Ascending aorta (tissue), 2 donors: Measurements from ENCODE around the gene SLC25A18. TPM values are rescaled to one million over a fixed set of nuclear protein-coding genes. Genes with fewer than 3 reads are reported as not detected.

Experiments used
- DNase-seq, 2 donors: peaks; one replicate each; pipeline ENCODE4 v3.0.0-alpha.2; 2019; ENCODE audit warnings: low spot score in 2 of 2
- H3K27ac ChIP-seq, 2 donors: fragments of 200-600 bp; sonication (generic); one replicate each; pipeline ENCODE4 v1.5.1; 2016 to 2017; ENCODE audit warnings: mild to moderate bottlenecking in 1 of 2
- H3K27me3 ChIP-seq: fragments of 200-600 bp; sonication (generic); one replicate; pipeline ENCODE4 v1.5.1; 2017
- H3K36me3 ChIP-seq, 2 donors: fragments of 200-600 bp; sonication (generic); one replicate each; pipeline ENCODE4 v1.5.1; 2016
- H3K4me1 ChIP-seq, 2 donors: fragments of 200-600 bp; sonication (generic); one replicate each; pipeline ENCODE4 v1.5.1; 2016 to 2017; ENCODE audit warnings: mild to moderate bottlenecking in 1 of 2
- H3K4me3 ChIP-seq, 2 donors: fragments of 200-600 bp; sonication (generic); one replicate each; pipeline ENCODE4 v1.5.1; 2016 to 2017; ENCODE audit warnings: mild to moderate bottlenecking in 1 of 2
- H3K9me3 ChIP-seq, 2 donors: fragments of 200-600 bp; sonication (generic); one replicate each; pipeline ENCODE4 v1.5.1; 2016
- CTCF ChIP-seq, 3 experiments: fragments of 200-600 bp in 2 of 3; fragments of 450-650 bp in 1 of 3; sonication (generic) in 2 of 3; IDR thresholded peaks; one replicate each; pipeline ENCODE4 v1.5.1; 2016 to 2019; ENCODE audit warnings: antibody characterized with exemption in 3 of 3, mild to moderate bottlenecking in 1 of 3, moderate library complexity in 1 of 3
- intact Hi-C: fragments of 100-400 bp; cut with DNase I; formaldehyde crosslinking; loops from one replicate; pipeline ENCODE4 v1.15.1; 2023
- total RNA-seq: library from RNA; depleted of rRNA; stranded (reverse); fragments of >200 nt; gene quantifications from one replicate; pipeline ENCODE4 v1.1.0, GENCODE V29; 2016

The SLC25A18 gene
- total RNA-seq, 1 donor from 2014 or later: not detected

- Histone ChIP-seq H3K36me3 (peaks cover 62 to 74% of the 10 kb centered on the region in 2 donors), H3K27ac (no peak overlapping the region), H3K9me3 (no peaks in the 10 kb centered on the region), H3K27me3 (no peaks in the 10 kb centered on the region), H3K4me3 (no peak overlapping the region), H3K4me1 (no peaks in the 10 kb centered on the region)
- no peak for TF ChIP-seq CTCF (IDR thresholded peaks at IDR 0.05)
- intact Hi-C loops: no loop called here
- no peak for DNase-seq
Observed at GRCh38 chr22:17592201-17592600, 28.9 kb downstream of the SLC25A18 start.

- no peaks in the 10 kb centered on the region for H3K9me3 ChIP-seq
- DNase-seq: no peak
- no peaks in the 10 kb centered on the region for H3K4me1 ChIP-seq
- no peak overlapping the region for H3K4me3 ChIP-seq
- H3K27me3 ChIP-seq: no peaks in the 10 kb centered on the region
- H3K36me3 ChIP-seq: peaks cover 94 to 100% of the 10 kb centered on the region in 2 donors
- no peak for TF ChIP-seq CTCF (IDR thresholded peaks at IDR 0.05)
- H3K27ac ChIP-seq: no peak overlapping the region
- intact Hi-C loops: no loop called here
Observed at GRCh38 chr22:17596226-17596625, 32.9 kb downstream of the SLC25A18 start.

GRCh38 chr22:17597217-17597616, 33.9 kb downstream of the SLC25A18 start:
- no peak for DNase-seq

GRCh38 chr22:17598318-17598717, 35.0 kb downstream of the SLC25A18 start:
- H3K4me3 ChIP-seq: no peak overlapping the region
- TF ChIP-seq CTCF (IDR thresholded peaks at IDR 0.05): no peak
- no peak overlapping the region for H3K27ac ChIP-seq
- H3K36me3 ChIP-seq: peaks cover 75 to 92% of the 10 kb centered on the region in 2 donors
- intact Hi-C loops: no loop called here
- no peaks in the 10 kb centered on the region for H3K4me1 ChIP-seq
- H3K9me3 ChIP-seq: no peaks in the 10 kb centered on the region
- no peaks in the 10 kb centered on the region for H3K27me3 ChIP-seq
- DNase-seq: no peak

More at GRCh38 chr22:17597217-17597616, 33.9 kb downstream of the SLC25A18 start:
- TF ChIP-seq CTCF (IDR thresholded peaks at IDR 0.05): no peak
- intact Hi-C loops: no loop called here
- H3K27ac ChIP-seq: no peak overlapping the region
- H3K27me3 ChIP-seq: no peaks in the 10 kb centered on the region
- H3K36me3 ChIP-seq: peaks cover 86 to 100% of the 10 kb centered on the region in 2 donors
- no peaks in the 10 kb centered on the region for H3K4me1 ChIP-seq
- no peaks in the 10 kb centered on the region for H3K9me3 ChIP-seq
- H3K4me3 ChIP-seq: no peak overlapping the region

GRCh38 chr22:17601031-17601430, 37.7 kb downstream of the SLC25A18 start:
- H3K36me3 ChIP-seq: peaks cover 51 to 70% of the 10 kb centered on the region in 2 donors
- intact Hi-C loops: no loop called here

More at GRCh38 chr22:17601031-17601430, 37.7 kb downstream of the SLC25A18 start:
- TF ChIP-seq CTCF (IDR thresholded peaks at IDR 0.05): no peak
- Histone ChIP-seq H3K4me3 (no peak overlapping the region), H3K9me3 (no peaks in the 10 kb centered on the region), H3K4me1 (no peaks in the 10 kb centered on the region), H3K27me3 (no peaks in the 10 kb centered on the region), H3K27ac (no peak overlapping the region)
- no peak for DNase-seq
